B cell (primary cell): ENCODE data around the gene PIAS4. TPM values are rescaled to one million over a fixed set of nuclear protein-coding genes. Genes with fewer than 3 reads are reported as not detected.

Source experiments
- ATAC-seq: fragments of 200-7000 bp; cut with Tn5 transposase; one replicate; pipeline ENCODE4 v1.10.0; 2021; ENCODE audit warnings: low read depth, mild to moderate bottlenecking, moderate number of reproducible peaks, moderate library complexity
- CTCF ChIA-PET: fragments of 350-600 bp; sonication (Branson Sonifier 250); formaldehyde crosslinking; loops from one replicate; lab custom pipeline; 2021; ENCODE audit warnings: antibody characterized with exemption, inconsistent platforms; lab: Charles Lee
- POLR2A ChIA-PET: fragments of 350-600 bp; sonication (Branson Sonifier 250); formaldehyde crosslinking; loops from one replicate; lab custom pipeline; 2021; ENCODE audit warnings: antibody characterized with exemption; lab: Charles Lee
- DNase-seq: peaks from one replicate; pipeline ENCODE4 v3.0.0; 2013
- H2AFZ ChIP-seq: 2 replicates; pipeline ENCODE4 v1.6.1; 2012; ENCODE audit warnings: mild to moderate bottlenecking, low read depth, low read length; ENCODE audit not compliant: insufficient read depth, poor library complexity, severe bottlenecking
- H3K27ac ChIP-seq, 2 donors: 1 replicate in 1 of 2; 2 replicates in 1 of 2; pipeline ENCODE4 v1.5.1; 2012 to 2013; ENCODE audit warnings: low read length in 2 of 2, mild to moderate bottlenecking in 2 of 2, moderate library complexity in 1 of 2
- H3K27me3 ChIP-seq, 4 experiments: fragments of 200-600 bp in 1 of 4; sonication (generic) in 1 of 4; replicated peaks in 1 of 4; 1 replicate in 2 of 4; 2 replicates in 2 of 4; pipeline versions ENCODE4 v1.6.1 to v1.7.0; 2013 to 2016; ENCODE audit warnings: low read length in 3 of 4, mild to moderate bottlenecking in 2 of 4, mixed read lengths in 1 of 4, moderate library complexity in 1 of 4; ENCODE audit not compliant: insufficient read depth in 4 of 4, control insufficient read depth in 3 of 4; ENCODE audit errors: control extremely low read depth in 1 of 4
- H3K36me3 ChIP-seq, 2 experiments: replicated peaks in 1 of 2; 1 replicate in 1 of 2; 2 replicates in 1 of 2; pipeline versions ENCODE4 v1.6.1 to v1.7.1; 2013; ENCODE audit warnings: low read length in 1 of 2; ENCODE audit not compliant: insufficient read depth in 2 of 2, control insufficient read depth in 1 of 2; ENCODE audit errors: control extremely low read depth in 1 of 2, extremely low read depth in 1 of 2
- H3K4me1 ChIP-seq, 2 donors: fragments of 200-600 bp in 1 of 2; sonication (generic) in 1 of 2; 1 replicate in 1 of 2; 2 replicates in 1 of 2; pipeline versions ENCODE4 v1.5.1 to v1.6.1; 2013 to 2017; ENCODE audit warnings: low read length in 2 of 2; ENCODE audit not compliant: control insufficient read depth in 2 of 2, insufficient read depth in 2 of 2
- H3K4me2 ChIP-seq: replicated peaks from 2 replicates; pipeline ENCODE3; 2012; ENCODE audit warnings: mild to moderate bottlenecking, low read depth, low read length; ENCODE audit not compliant: poor library complexity, severe bottlenecking
- H3K4me3 ChIP-seq, 5 experiments: fragments of 200-600 bp in 1 of 5; sonication (generic) in 1 of 5; 1 replicate in 3 of 5; 2 replicates in 2 of 5; pipeline versions ENCODE4 v1.5.1 to v1.7.0; 2011 to 2016; ENCODE audit warnings: low read length in 4 of 5, mild to moderate bottlenecking in 4 of 5, low read depth in 2 of 5, control low read depth in 1 of 5, moderate library complexity in 1 of 5; ENCODE audit not compliant: insufficient read depth in 1 of 5; ENCODE audit errors: control extremely low read depth in 1 of 5, extremely low read depth in 1 of 5
- H3K79me2 ChIP-seq: fragments of 200-600 bp; sonication (generic); one replicate; pipeline ENCODE4 v1.6.0; 2016; ENCODE audit warnings: low read length; ENCODE audit not compliant: control insufficient read depth, insufficient read depth
- H3K9ac ChIP-seq: fragments of 200-600 bp; sonication (generic); 2 replicates; pipeline ENCODE4 v1.6.1; 2017; ENCODE audit warnings: mild to moderate bottlenecking, low read length, moderate library complexity
- H3K9me3 ChIP-seq, 3 donors: one replicate each; pipeline versions ENCODE4 v1.6.1 to v1.7.1; 2013; ENCODE audit warnings: low read length in 2 of 3; ENCODE audit not compliant: control insufficient read depth in 2 of 3, insufficient read depth in 1 of 3; ENCODE audit errors: control extremely low read depth in 1 of 3
- H4K20me1 ChIP-seq: 2 replicates; pipeline ENCODE4 v1.6.0; 2012; ENCODE audit warnings: mild to moderate bottlenecking, low read length; ENCODE audit not compliant: insufficient read depth, control insufficient read depth, poor library complexity, severe bottlenecking
- H3K27ac Mint-ChIP-seq: one replicate; pipeline ENCODE4 v1.8.0; 2021; ENCODE audit warnings: mixed read lengths
- H3K27me3 Mint-ChIP-seq: one replicate; pipeline ENCODE4 v1.8.0; 2021; ENCODE audit warnings: mixed read lengths
- H3K4me1 Mint-ChIP-seq: one replicate; pipeline ENCODE4 v1.8.0; 2021; ENCODE audit warnings: mixed read lengths
- H3K4me3 Mint-ChIP-seq: one replicate; pipeline ENCODE4 v1.8.0; 2021; ENCODE audit warnings: mixed read lengths
- H3K9me3 Mint-ChIP-seq: one replicate; pipeline ENCODE4 v1.8.0; 2022; ENCODE audit warnings: mixed read lengths; ENCODE audit not compliant: insufficient read depth
- EZH2 ChIP-seq: IDR thresholded peaks from 2 replicates; pipeline ENCODE4 v1.6.1; 2012; ENCODE audit warnings: borderline replicate concordance, low read depth, mild to moderate bottlenecking, moderate library complexity, low read length; ENCODE audit not compliant: insufficient read depth, poor library complexity, severe bottlenecking
- WGBS: methylation state at CpG from one replicate; pipeline ENCODE4 v1.1.5; 2013; ENCODE audit warnings: missing lambda C conversion rate; ENCODE audit not compliant: insufficient coverage; 5-methylcytosine and 5-hydroxymethylcytosine counted together
- intact Hi-C: fragments of 100-400 bp; cut with micrococcal nuclease; formaldehyde crosslinking; loops from one replicate; pipeline ENCODE4 v1.10.0; 2022
- polyA plus RNA-seq: library from polyadenylated mRNA; depleted of rRNA; stranded (reverse); fragments of >200 nt; gene quantifications from 2 replicates; pipeline ENCODE4 v1.2.3, GENCODE V29; 2012
- total RNA-seq, 2 donors: library from RNA; stranded (reverse); fragments of 120-200 nt in 1 of 2; gene quantifications; 1 replicate in 1 of 2; 2 replicates in 1 of 2; pipeline versions ENCODE4 v1.2.3 to v1.2.4, GENCODE V29; 2013 to 2022
- TF ChIP-seq, protein P1 (sequence below): fragments of 200-600 bp; IDR thresholded peaks from one replicate; pipeline ENCODE4 v1.8.0; 2022; ENCODE audit warnings: antibody characterized with exemption, mild to moderate bottlenecking

The PIAS4 gene
- total and polyA plus RNA-seq, 2 donors (not counting 1 experiment from before 2014, with no cell fraction given): 13.7 to 56.8 TPM

DNA sequence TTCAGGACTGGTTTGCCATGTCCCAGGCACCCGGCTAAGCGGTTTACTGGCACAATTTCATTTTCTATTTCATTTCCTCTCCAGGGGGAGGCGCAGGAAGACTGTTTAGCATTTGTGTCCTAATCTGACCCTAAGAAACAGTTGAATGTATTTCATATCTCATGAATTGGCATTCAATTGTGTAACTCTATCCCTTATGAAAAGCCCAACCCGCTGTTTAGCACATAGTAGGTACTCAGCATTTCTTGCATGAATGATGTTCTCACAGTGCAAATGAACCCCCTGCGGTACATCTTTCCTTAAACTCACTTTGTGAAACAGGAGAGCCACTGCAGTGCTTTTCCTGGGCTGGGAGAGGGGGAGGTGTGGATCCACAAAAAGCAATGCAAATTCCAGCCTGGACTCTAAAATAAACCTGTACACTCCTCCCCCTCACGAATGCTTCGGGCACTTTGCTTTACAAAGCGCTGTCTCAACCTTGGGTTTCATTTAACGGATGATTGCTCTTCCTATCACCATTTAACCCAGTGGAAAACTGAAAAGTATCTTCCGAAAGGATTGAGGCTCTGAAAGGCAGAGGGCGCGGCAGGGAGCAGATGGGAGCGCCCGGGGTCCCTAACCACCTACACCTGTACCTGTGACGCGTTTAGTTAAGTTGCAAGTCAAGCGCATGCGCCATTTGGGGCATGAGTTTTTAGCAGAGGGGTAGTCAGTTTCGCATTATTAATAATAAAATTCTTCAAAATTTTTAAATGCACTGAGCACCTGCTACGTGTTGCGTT lies 21.1 kb upstream of the PIAS4 start:
- H3K4me1 Mint-ChIP-seq: peaks cover 64% of the 10 kb centered on the region
- Histone ChIP-seq H3K4me1 (peaks cover 40 to 61% of the 10 kb centered on the region in 2 donors), H2AFZ (peak overlapping the region; percentile 52), H4K20me1 (peaks cover 38% of the 10 kb centered on the region), H3K4me3 (peak overlapping the region; percentile 66 to 93 (median 75)), H3K27ac (peak overlapping the region; percentile 63 to 67), H3K36me3 (peaks cover 0 to 30% of the 10 kb centered on the region in 2 experiments), H3K9me3 (peaks cover 0 to 7% (median 0%) of the 10 kb centered on the region in 3 donors), H3K27me3 (no peaks in the 10 kb centered on the region), H3K4me2 (peak overlapping the region; percentile 76), H3K9ac (peak overlapping the region; percentile 80), H3K79me2 (peaks cover 38% of the 10 kb centered on the region)
- under 1% methylated on average over 10 of the region's 21 CpGs for WGBS
- ChIA-PET CTCF (interaction anchor here (0.6 to 5.5 kb wide), 19 partner anchors 11 to 389 kb away, joined by 3 to 50 read pairs (median 5); partner anchors contain the start of genes DAPK3, MRPL54 and PIAS4), POLR2A (interaction anchor here (0.6 to 2.7 kb wide), 9 partner anchors 15 to 224 kb away, joined by 3 to 20 read pairs (median 8); partner anchors contain the start of genes DAPK3, MRPL54, PIAS4 and ZBTB7A)
- intact Hi-C loops: loop anchor here (1.0 to 5.0 kb wide), 7 partner anchors 136 to 486 kb away; partner anchors contain the start of genes APBA3, HDGFL2, MAP2K2 and MRPL54
- H3K27me3 Mint-ChIP-seq: no peaks in the 10 kb centered on the region
- peak overlapping the region; percentile 98 for H3K4me3 Mint-ChIP-seq
- DNase-seq (peak; percentile 86), ATAC-seq (peak; percentile 15)
- H3K9me3 Mint-ChIP-seq: no peaks in the 10 kb centered on the region
- TF ChIP-seq EZH2: no peak
- TF ChIP-seq, protein P1, sequence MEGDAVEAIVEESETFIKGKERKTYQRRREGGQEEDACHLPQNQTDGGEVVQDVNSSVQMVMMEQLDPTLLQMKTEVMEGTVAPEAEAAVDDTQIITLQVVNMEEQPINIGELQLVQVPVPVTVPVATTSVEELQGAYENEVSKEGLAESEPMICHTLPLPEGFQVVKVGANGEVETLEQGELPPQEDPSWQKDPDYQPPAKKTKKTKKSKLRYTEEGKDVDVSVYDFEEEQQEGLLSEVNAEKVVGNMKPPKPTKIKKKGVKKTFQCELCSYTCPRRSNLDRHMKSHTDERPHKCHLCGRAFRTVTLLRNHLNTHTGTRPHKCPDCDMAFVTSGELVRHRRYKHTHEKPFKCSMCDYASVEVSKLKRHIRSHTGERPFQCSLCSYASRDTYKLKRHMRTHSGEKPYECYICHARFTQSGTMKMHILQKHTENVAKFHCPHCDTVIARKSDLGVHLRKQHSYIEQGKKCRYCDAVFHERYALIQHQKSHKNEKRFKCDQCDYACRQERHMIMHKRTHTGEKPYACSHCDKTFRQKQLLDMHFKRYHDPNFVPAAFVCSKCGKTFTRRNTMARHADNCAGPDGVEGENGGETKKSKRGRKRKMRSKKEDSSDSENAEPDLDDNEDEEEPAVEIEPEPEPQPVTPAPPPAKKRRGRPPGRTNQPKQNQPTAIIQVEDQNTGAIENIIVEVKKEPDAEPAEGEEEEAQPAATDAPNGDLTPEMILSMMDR: peak; percentile 76
- H3K27ac Mint-ChIP-seq: peak overlapping the region; percentile 96
